A549 (cell line): ENCODE data around the gene SNCAIP. TPM values are rescaled to one million over a fixed set of nuclear protein-coding genes. Genes with fewer than 3 reads are reported as not detected.

ENCODE experiments used
- ATAC-seq, 2 experiments: fragments of 200-7000 bp in 1 of 2; fragments of >200 bp in 1 of 2; cut with Nextera tagmentation in 1 of 2; cut with Tn5 transposase in 1 of 2; 3 replicates each; pipeline versions ENCODE4 v1.8.0 to v1.9.1; 2018 to 2020; ENCODE audit warnings: mild to moderate bottlenecking in 1 of 2, moderate library complexity in 1 of 2
- CTCF ChIA-PET: fragments of 300-600 bp; sonication (Branson Sonifier 250); formaldehyde crosslinking; extraction: SDS; loops from one replicate; lab custom pipeline; 2021; ENCODE audit warnings: antibody characterized with exemption, inconsistent platforms; lab: Yijun Ruan, JAX
- POLR2A ChIA-PET: fragments of 350-600 bp; formaldehyde crosslinking; extraction: SDS; loops from one replicate; lab custom pipeline; 2021; ENCODE audit warnings: antibody characterized with exemption, inconsistent platforms; lab: Yijun Ruan, JAX
- DNase-seq, 2 experiments: peaks; one replicate each; pipeline versions ENCODE4 v3.0.0 to v3.0.0-alpha.2; 2011 to 2016; ENCODE audit warnings: low read depth in 1 of 2, low spot score in 1 of 2
- FAIRE-seq: peaks from 2 replicates; lab custom pipeline; 2011; peaks lifted over from hg19 to GRCh38; lab: Jason Lieb, UNC
- H3K27ac ChIP-seq, 2 experiments: fragments of >200 bp; sonication (Bioruptor Twin); formaldehyde crosslinking; 3 replicates each; pipeline ENCODE4 v1.5.1; 2016 to 2017
- H3K4me1 ChIP-seq: fragments of >200 bp; sonication (Bioruptor Twin); formaldehyde crosslinking; 3 replicates; pipeline ENCODE4 v1.6.1; 2016
- H3K4me2 ChIP-seq: fragments of >200 bp; sonication (Bioruptor Twin); formaldehyde crosslinking; 3 replicates; pipeline ENCODE4 v1.6.1; 2016
- H3K4me3 ChIP-seq: fragments of >200 bp; sonication (Bioruptor Twin); formaldehyde crosslinking; 3 replicates; pipeline ENCODE4 v1.5.1; 2016
- H3K9me3 ChIP-seq: fragments of >200 bp; sonication (Bioruptor Twin); formaldehyde crosslinking; 3 replicates; pipeline ENCODE4 v1.6.1; 2016
- BCL3 ChIP-seq: fragments of >200 bp; sonication (Bioruptor Twin); formaldehyde crosslinking; IDR thresholded peaks from 3 replicates; pipeline ENCODE4 v1.6.1; 2016
- BHLHE40 ChIP-seq: IDR thresholded peaks from 2 replicates; pipeline ENCODE4 v1.6.1; 2012; ENCODE audit warnings: low read depth, low read length, inconsistent platforms
- CBX8 ChIP-seq: fragments of 200-600 bp; sonication (generic); IDR thresholded peaks from 2 replicates; pipeline ENCODE4 v1.6.1; 2016
- CHD4 ChIP-seq: fragments of 200-600 bp; sonication (generic); IDR thresholded peaks from 2 replicates; pipeline ENCODE4 v1.6.1; 2016; ENCODE audit warnings: antibody characterized with exemption, mild to moderate bottlenecking, borderline replicate concordance
- E2F6 ChIP-seq: IDR thresholded peaks from 2 replicates; pipeline ENCODE4 v1.6.1; 2012; ENCODE audit warnings: low read depth, borderline replicate concordance
- FOSB ChIP-seq: fragments of 250-450 bp; sonication (Bioruptor Pico); IDR thresholded peaks from 2 replicates; pipeline ENCODE4 v1.5.0; 2020; ENCODE audit warnings: mild to moderate bottlenecking, moderate library complexity
- FOXS1 ChIP-seq: fragments of 250-450 bp; sonication (Bioruptor Pico); IDR thresholded peaks from 2 replicates; pipeline ENCODE4 v1.5.0; 2020; ENCODE audit warnings: mild to moderate bottlenecking, moderate library complexity
- GATA3 ChIP-seq: IDR thresholded peaks from 2 replicates; pipeline ENCODE4 v1.6.1; 2012; ENCODE audit warnings: borderline replicate concordance
- HEYL ChIP-seq: fragments of 250-450 bp; sonication (Bioruptor Pico); IDR thresholded peaks from 2 replicates; pipeline ENCODE4 v1.8.0; 2021; ENCODE audit warnings: mild to moderate bottlenecking, moderate library complexity
- HOXB13 ChIP-seq: fragments of 250-450 bp; sonication (Bioruptor Pico); IDR thresholded peaks from 2 replicates; pipeline ENCODE4 v1.5.0; 2020; ENCODE audit warnings: low read depth, mild to moderate bottlenecking, moderate library complexity
- HOXB5 ChIP-seq: fragments of 250-450 bp; sonication (Bioruptor Pico); IDR thresholded peaks from 2 replicates; pipeline ENCODE4 v1.5.0; 2020; ENCODE audit warnings: mild to moderate bottlenecking, moderate library complexity
- JUNB ChIP-seq: fragments of >200 bp; sonication (Bioruptor Twin); formaldehyde crosslinking; IDR thresholded peaks from 2 replicates; pipeline ENCODE4 v1.6.1; 2016
- KDM5A ChIP-seq: fragments of 200-600 bp; sonication (generic); IDR thresholded peaks from 2 replicates; pipeline ENCODE4 v1.6.1; 2016; ENCODE audit warnings: antibody characterized with exemption, mild to moderate bottlenecking
- MAX ChIP-seq: IDR thresholded peaks from 2 replicates; pipeline ENCODE4 v1.6.1; 2012
- MYC ChIP-seq: IDR thresholded peaks from 2 replicates; pipeline ENCODE4 v1.6.1; 2012; ENCODE audit warnings: mild to moderate bottlenecking, inconsistent platforms, low read length, improper control_type of control experiment, borderline replicate concordance
- NPAS2 ChIP-seq: fragments of 250-450 bp; sonication (Bioruptor Pico); IDR thresholded peaks from 2 replicates; pipeline ENCODE4 v1.8.0; 2022; ENCODE audit warnings: mild to moderate bottlenecking, moderate library complexity, borderline replicate concordance
- NR3C1 ChIP-seq: fragments of >200 bp; sonication (Bioruptor Twin); formaldehyde crosslinking; IDR thresholded peaks from 3 replicates; pipeline ENCODE4 v1.6.1; 2017
- POLR2A ChIP-seq: IDR thresholded peaks from 2 replicates; pipeline ENCODE4 v1.6.1; 2012; ENCODE audit warnings: mild to moderate bottlenecking, low read length
- POLR2AphosphoS2 ChIP-seq: conservative IDR thresholded peaks from 2 replicates; pipeline ENCODE4 v1.6.1; 2012; ENCODE audit warnings: low read length, improper control_type of control experiment, inconsistent platforms
- RCOR1 ChIP-seq: fragments of 150-350 bp; IDR thresholded peaks from 2 replicates; pipeline ENCODE4 v1.6.1; 2014; ENCODE audit warnings: antibody characterized with exemption, low read length, low read depth
- RNF2 ChIP-seq: fragments of 200-600 bp; sonication (generic); IDR thresholded peaks from 2 replicates; pipeline ENCODE4 v1.6.1; 2016; ENCODE audit warnings: low read depth, mild to moderate bottlenecking, antibody characterized with exemption, moderate library complexity, borderline replicate concordance
- TFCP2L1 ChIP-seq: fragments of 250-450 bp; sonication (Bioruptor Pico); IDR thresholded peaks from 2 replicates; pipeline ENCODE4 v1.5.0; 2021; ENCODE audit warnings: mild to moderate bottlenecking
- TP53 ChIP-seq: fragments of 250-450 bp; sonication (Bioruptor Pico); IDR thresholded peaks from 2 replicates; pipeline ENCODE4 v1.5.0; 2021; ENCODE audit warnings: mild to moderate bottlenecking, moderate library complexity
- ZC3H11A ChIP-seq: fragments of 450-650 bp; IDR thresholded peaks from 2 replicates; pipeline ENCODE4 v1.6.1; 2014; ENCODE audit warnings: antibody characterized with exemption, mild to moderate bottlenecking
- ZFP36 ChIP-seq: fragments of 450-650 bp; IDR thresholded peaks from 2 replicates; pipeline ENCODE4 v1.6.1; 2014; ENCODE audit warnings: borderline replicate concordance; ENCODE audit not compliant: partially characterized antibody
- ZNF302 ChIP-seq: fragments of 250-450 bp; sonication (Bioruptor Pico); IDR thresholded peaks from 2 replicates; pipeline ENCODE4 v1.9.0; 2021; ENCODE audit warnings: inconsistent platforms, mild to moderate bottlenecking, moderate library complexity
- ZSCAN20 ChIP-seq: fragments of 250-450 bp; sonication (Bioruptor Pico); IDR thresholded peaks from 2 replicates; pipeline ENCODE4 v1.8.0; 2022; ENCODE audit warnings: mild to moderate bottlenecking, moderate library complexity
- WGBS: methylation state at CpG from one replicate; pipeline ENCODE4 v1.1.6; 2017; ENCODE audit errors: missing lambda C conversion rate; 5-methylcytosine and 5-hydroxymethylcytosine counted together
- polyA plus RNA-seq, 4 experiments: library from polyadenylated mRNA; depleted of rRNA in 3 of 4; stranded (reverse); fragments of >200 nt; fragmentation: RNase III in 1 of 4; extraction: RNeasy Plus Mini Kit Qiagen cat#74134 plus additional on column Dnase treatment in 1 of 4; gene quantifications; 2 replicates in 3 of 4; 3 replicates in 1 of 4; pipeline ENCODE4 v1.2.3, GENCODE V29; 2011 to 2017

Gene SNCAIP
- polyA plus RNA-seq, 2 of the 4 experiments (the other 2 are of a cell fraction): 0.03 to 0.04 TPM

GRCh38 chr5:122434205-122434970 is 122.4 kb downstream of the SNCAIP start:
- Histone ChIP-seq H3K27ac (no peak overlapping the region), H3K4me2 (no peak overlapping the region), H3K4me3 (no peak overlapping the region), H3K4me1 (no peaks in the 10 kb centered on the region), H3K9me3 (no peaks in the 10 kb centered on the region)
- TF ChIP-seq HEYL (CRISPR knock-in tag): no peak
- TF ChIP-seq CHD4: no peak
- no peak for TF ChIP-seq TP53 (CRISPR knock-in tag)
- no peak for TF ChIP-seq ZFP36
- no peak for TF ChIP-seq FOSB (CRISPR knock-in tag)
- TF ChIP-seq HOXB13 (CRISPR knock-in tag): no peak
- TF ChIP-seq BHLHE40: no peak
- no peak for TF ChIP-seq JUNB
- no peak for TF ChIP-seq GATA3
- TF ChIP-seq RCOR1: no peak
- no peak for TF ChIP-seq POLR2AphosphoS2
- no peak for TF ChIP-seq BCL3
- TF ChIP-seq NPAS2: no peak
- TF ChIP-seq CBX8: no peak
- TF ChIP-seq ZSCAN20 (CRISPR knock-in tag): no peak
- ATAC-seq (no peak), DNase-seq (no peak), FAIRE-seq (no peak)
- WGBS: 29% methylated on average over 5 of the region's 5 CpGs
- ChIA-PET CTCF (no interaction called here), POLR2A (no interaction called here)

DNA sequence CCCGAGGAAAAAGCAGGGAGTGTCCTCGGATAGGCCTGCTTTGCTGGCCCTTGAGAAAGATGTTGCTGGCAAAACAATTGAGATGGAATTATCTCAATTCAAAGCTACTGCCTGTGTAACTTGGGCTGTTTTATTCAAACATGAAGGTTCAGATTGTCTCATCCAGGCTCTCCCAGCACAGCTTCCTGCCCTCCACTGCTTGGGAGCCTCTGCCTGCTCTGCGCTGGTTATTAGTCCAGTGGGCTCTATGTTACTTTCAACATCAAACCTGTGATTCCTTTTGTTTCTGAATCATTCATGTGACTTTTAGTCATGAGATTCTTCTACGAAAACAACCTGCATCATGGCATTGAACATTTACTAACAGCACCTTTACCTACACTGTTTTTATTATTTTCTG is 123.2 kb downstream of the SNCAIP start:
- no peak overlapping the region for H3K4me2 ChIP-seq
- H3K27ac ChIP-seq: no peak overlapping the region
- no peaks in the 10 kb centered on the region for H3K4me1 ChIP-seq
- FAIRE-seq (no peak), DNase-seq (no peak), ATAC-seq (no peak)
- ChIA-PET POLR2A (no interaction called here), CTCF (no interaction called here)
- TF ChIP-seq JUNB (no peak), FOSB (CRISPR knock-in tag) (no peak)
- H3K4me3 ChIP-seq: no peak overlapping the region
- WGBS: 39% methylated on average over 4 of the region's 4 CpGs
- no peaks in the 10 kb centered on the region for H3K9me3 ChIP-seq

DNA sequence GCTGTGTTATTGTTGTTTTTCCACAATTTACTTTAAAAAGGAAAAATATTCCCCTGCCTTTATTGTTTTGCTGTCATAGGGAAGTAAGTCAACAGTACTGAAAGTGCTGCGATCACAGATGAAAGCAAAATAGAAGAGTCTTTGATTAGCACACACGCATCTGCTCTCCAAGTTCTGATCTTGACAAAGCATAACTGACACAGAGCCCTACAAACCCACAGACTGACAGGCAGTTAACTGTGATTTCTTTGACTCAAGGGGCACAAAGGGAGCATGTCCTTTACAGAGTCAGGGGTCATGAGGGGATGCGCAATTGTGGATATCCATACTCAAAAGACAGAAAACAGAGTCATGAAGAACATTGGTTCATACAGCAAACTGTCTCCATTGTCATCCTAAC is 123.7 kb downstream of the SNCAIP start:
- 93% methylated on average over 3 of the region's 3 CpGs for WGBS
- TF ChIP-seq ZC3H11A: no peak
- TF ChIP-seq TFCP2L1: no peak
- no peak for TF ChIP-seq RNF2
- no peak for TF ChIP-seq NPAS2
- no peak for TF ChIP-seq FOXS1
- TF ChIP-seq POLR2A: no peak
- no peak for TF ChIP-seq HOXB5 (CRISPR knock-in tag)
- TF ChIP-seq MAX: no peak
- no peak for TF ChIP-seq ZNF302 (CRISPR knock-in tag)
- TF ChIP-seq TP53 (CRISPR knock-in tag): no peak
- TF ChIP-seq NR3C1: no peak
- no peak for TF ChIP-seq E2F6
- no peak for TF ChIP-seq MYC
- no peak for TF ChIP-seq KDM5A
- TF ChIP-seq, all 56 proteins: peak for 0
- DNase-seq (no peak), FAIRE-seq (no peak), ATAC-seq (no peak)
- POLR2A ChIA-PET: no interaction called here
- no peak overlapping the region for H3K4me3 ChIP-seq
- no peaks in the 10 kb centered on the region for H3K4me1 ChIP-seq
- no peak overlapping the region for H3K27ac ChIP-seq
- no peaks in the 10 kb centered on the region for H3K9me3 ChIP-seq
- CTCF ChIA-PET: no interaction called here
- no peak overlapping the region for H3K4me2 ChIP-seq
